Astrocyte of the hippocampus (primary cell): ENCODE data around the gene APOBEC3A.

ENCODE experiments used
- DNase-seq: peaks from one replicate; pipeline ENCODE4 v3.0.0; 2011; ENCODE audit warnings: low read depth, low spot score

Gene APOBEC3A

GRCh38 chr22:38957046-38957770, at the start of gene APOBEC3A:
Gene APOBEC3A, plus strand, starts transcription at chr22:38957609. Its CDS starts 83 bp downstream, at chr22:38957692.
- DNase-seq = no peak

DNA sequence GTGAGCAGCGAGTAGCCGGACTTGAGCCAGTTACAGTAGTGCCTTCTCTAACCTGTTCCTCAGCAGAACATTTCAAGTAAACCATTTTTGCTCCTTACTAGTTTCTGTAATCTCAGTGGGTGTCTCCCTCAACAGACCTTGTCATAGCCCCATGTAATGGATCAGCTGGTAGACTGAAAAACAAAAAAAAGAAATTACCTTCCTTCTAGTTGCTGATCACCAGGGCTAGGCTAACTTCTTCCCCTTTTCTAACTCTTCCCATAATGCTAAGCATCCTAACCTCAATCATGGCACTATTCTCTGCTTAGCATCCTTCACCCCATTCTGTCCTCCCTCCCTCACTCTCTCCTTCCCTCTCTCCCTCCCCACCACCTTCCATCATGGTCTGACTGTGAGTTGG, 49.6 kb upstream of the APOBEC3A start:
- no peak for DNase-seq

DNA sequence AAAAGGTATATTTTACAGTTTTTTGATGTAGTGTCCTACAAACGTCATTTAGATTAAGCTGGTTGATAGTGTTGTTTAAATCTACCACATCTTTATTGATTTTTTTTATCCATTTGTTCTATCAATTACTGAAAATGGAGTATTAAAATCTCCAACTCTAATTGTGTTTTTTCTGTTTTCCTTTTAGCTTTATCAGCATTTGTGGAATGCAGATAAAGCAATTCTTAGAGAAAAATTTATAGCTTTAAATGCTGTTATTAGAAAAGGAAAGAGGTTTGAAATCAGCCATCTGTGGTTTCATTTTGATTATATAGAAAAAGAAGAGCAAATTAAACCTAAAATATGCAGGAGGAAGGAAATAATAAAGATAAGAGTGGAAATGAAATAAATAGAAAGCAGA, 46.0 kb upstream of the APOBEC3A start:
- no peak for DNase-seq

- DNase-seq = no peak
Observed at GRCh38 chr22:38919631-38920190, 37.7 kb upstream of the APOBEC3A start.

GRCh38 chr22:38921120-38921519, 36.3 kb upstream of the APOBEC3A start:
- DNase-seq = no peak

DNA sequence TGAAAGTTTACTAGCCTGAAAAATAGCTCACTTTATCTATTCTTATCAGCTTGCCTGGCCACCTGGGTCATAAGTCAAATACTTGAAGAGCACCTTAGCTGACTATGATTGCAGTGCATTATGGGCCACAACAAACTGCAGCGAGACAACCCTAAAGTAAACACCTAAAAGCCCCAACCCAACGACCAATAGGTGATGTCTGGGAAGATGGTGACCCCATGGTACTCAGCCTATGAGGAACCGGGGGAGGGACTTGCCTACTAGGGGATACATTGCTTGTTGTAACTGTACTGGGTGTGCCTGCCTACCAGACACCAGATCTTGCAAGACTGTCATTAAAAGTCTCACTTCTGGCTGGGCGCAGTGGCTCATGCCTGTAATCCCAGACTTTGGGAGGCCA, 35.6 kb upstream of the APOBEC3A start:
- no peak for DNase-seq

GRCh38 chr22:38923463-38924346, 33.7 kb upstream of the APOBEC3A start:
- peak; percentile 93 for DNase-seq

GRCh38 chr22:38924347-38924952, 33.0 kb upstream of the APOBEC3A start:
- DNase-seq = peak; percentile 95

DNA sequence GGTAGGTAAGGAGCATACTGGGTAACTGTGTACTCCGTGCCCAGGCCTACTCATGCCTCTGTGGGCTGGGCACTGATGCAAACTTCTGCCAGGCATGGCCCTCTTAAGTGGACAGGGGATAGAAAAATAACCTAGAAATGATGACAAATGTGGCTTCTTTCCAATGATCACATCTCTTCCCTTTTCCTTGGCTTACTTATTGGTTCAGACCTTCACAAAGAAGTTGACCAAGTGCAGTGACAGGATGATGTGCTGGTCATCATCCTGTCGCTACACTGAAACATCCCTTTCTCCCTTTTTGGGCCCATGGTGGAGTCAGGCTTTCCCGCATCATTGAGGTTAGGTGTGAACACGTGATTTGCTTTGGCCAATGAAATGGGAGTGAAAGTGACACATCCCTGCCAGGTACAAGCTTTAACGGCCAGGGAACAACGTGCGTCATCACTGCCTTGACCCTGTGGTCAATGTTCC, 31.8 kb upstream of the APOBEC3A start:
- peak; percentile 35 for DNase-seq

DNA sequence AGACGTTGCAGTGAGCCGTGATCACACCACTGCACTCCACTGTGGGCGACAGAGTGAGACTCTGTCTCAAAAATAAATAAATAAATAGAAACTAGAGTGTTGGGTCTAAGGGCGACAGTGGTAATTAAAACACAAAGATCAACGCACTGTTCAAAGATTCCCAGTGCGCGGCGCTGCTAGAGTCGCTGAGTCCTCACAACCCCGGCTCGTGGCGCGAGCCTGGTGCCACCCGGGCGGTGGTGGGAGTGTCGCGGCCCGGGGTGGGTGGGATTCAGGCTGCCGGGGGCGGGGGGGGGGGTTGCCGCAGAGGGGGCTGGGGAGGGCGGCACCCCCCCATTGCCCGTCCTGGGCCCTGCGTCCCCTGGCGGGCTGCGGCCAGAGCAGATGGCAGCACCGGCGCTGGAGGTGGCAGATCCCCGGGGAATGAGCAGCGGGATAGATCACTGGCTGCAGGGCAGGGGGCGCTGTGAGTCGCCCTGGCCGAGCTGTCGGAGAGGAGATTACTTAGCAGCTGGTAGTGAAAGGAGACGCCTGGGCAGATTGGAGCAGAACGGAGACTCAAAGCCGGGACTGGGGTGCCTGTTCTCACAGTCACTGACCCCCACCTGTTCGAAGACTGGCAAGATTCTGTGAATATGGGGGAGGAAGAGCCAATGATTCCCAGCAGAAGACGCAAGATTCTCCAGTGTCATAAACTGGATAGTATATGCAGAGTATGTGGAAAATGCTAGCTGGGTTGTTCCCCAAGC, 30.2 kb upstream of the APOBEC3A start:
- peak; percentile 84 for DNase-seq

- DNase-seq = no peak
Observed at GRCh38 chr22:38930512-38930911, 26.9 kb upstream of the APOBEC3A start.

- DNase-seq = no peak
Observed at GRCh38 chr22:38935023-38935422, 22.4 kb upstream of the APOBEC3A start.

DNA sequence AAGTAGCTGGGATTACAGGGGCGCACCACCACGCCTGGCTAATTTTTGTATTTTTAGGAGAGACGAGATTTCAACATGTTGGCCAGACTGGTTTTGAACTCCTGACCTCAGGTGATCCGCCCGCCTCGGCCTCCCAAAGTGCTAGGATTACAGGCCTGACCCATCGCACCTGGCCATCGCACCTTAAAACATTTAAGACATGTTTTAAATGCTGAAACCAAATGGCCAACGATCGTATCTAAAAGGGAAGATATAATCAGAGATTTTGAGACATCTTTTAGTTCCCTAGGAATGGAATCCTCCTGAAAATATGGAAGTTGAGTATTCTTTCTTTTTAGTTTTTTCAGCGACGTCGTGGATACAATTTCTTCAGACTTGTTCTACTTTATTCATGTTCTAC, 21.8 kb upstream of the APOBEC3A start:
- no peak for DNase-seq

DNA sequence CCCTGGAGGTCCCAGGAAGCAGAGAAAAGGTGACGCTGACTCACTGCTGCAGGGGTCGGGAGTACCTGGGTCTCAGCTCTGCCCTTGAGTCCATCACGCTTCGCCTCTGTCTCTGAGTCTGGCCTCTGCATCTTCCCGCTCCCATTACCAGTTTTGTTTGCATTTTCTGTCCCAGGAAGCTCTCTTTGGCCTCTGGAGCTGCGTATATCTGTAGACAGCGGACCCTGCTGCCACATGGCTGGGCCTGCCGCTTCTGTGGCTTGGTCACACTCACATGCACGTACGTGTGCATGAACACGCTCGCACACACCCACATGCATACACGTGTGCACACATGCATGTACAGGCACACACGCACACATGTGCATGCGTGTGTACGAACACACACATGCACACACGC, 20.8 kb upstream of the APOBEC3A start:
- no peak for DNase-seq

- DNase-seq = no peak
Observed at GRCh38 chr22:38937036-38937435, 20.4 kb upstream of the APOBEC3A start.

DNA sequence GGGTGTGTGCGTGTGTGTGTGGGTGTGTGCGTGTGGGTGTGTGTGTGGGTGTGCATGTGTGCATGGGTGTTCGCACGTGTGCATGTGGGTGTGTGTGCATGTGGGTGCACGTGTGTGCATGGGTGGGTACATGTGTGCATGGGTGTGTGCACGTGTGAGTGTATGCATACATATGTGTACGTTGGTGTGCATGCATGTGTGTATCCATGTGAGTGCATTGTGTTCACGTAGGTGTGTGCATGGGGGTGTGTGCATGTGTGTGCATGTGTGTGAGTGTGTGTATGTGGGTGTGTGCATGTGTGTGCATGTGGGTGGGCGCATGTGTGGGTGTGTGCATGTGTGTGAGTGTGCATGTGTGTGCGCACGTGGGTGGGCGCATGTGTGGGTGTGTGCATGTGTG, 19.9 kb upstream of the APOBEC3A start:
- no peak for DNase-seq

- no peak for DNase-seq
Observed at GRCh38 chr22:38938221-38938620, 19.2 kb upstream of the APOBEC3A start.

DNA sequence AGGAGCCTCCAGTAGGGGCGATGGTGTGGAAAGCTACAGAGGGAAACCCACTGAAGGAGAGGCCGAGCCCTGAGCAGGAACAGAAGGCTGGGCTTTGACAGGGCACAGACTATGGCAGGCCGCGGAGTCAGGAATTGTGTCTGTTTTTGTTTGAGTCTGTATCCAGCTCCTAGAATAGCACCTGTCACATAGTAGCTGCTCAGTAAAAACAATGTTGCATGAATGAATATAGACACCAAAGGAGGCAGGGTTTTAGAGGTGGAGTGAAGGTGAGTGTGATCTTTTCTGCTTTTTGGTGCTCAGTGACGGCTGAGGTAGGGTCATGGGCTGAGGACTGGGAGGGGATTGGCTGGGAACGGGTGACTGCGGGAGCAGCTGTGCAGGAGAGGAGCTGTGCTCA, 18.5 kb upstream of the APOBEC3A start:
- no peak for DNase-seq

DNA sequence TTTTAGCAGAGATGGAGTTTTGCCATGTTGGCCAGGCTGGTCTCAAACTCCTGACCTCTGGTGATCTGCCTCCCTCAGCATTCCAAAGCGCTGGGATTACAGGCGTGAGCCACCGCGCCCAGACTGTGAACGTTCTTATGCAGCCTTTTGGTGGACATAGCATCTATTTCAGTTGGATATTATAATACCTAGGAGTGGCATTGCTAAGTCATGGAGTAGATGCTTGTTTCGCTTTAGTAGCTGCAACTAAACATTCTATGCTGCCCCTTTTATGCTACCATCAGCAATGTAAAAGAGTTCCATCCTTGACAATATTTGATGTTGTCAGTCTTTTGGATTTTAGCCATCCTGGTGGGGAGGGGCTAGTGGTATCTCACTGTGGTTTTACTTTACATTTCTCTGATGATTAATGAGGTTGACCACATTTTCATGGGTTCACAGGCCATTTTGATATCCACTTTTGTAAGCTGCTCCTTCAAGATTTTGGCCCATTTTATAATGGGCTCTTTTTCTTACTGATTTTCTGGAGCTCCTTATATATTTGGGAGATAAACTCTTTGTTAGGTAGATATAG, 16.5 kb upstream of the APOBEC3A start:
- DNase-seq = no peak

DNA sequence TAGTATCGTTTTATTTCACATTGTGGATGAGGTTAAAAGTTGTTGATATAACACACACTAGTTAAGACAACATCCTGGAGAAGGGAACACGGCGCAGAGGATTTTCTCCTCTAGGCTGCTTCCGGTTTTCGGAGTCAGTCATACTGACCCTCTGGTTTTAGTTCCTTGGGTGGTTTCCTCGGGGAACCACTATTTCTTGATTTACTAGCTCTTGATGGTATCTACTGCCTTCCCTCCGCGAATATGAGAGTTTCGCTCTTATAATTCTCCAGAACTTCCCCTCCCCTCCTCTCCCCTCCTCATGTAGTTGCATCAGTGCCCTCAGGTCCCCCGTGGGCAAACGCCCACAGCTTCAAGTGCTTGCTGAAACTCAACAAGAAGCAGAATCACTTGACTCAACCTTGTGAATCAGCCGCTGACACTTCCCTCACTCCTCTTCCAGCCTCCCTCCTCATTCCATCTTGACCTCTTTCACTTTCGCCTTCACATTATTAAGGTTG, 15.9 kb upstream of the APOBEC3A start:
- DNase-seq = no peak

- DNase-seq = no peak
Observed at GRCh38 chr22:38942702-38943101, 14.7 kb upstream of the APOBEC3A start.
